Measurements from ENCODE around the gene SLC12A5. TPM values are rescaled to one million over a fixed set of nuclear protein-coding genes. Genes with fewer than 3 reads are reported as not detected.

SLC12A5 gene
- total RNA-seq, 4 donors from 2014 or later = not detected

- intact Hi-C loops (cut with DNase I; ENCODE audit: low total_unique reads) = no loop called here
These were observed 1.7 kb upstream of the SLC12A5 start for GRCh38 chr20:46027245-46027853.

DNA sequence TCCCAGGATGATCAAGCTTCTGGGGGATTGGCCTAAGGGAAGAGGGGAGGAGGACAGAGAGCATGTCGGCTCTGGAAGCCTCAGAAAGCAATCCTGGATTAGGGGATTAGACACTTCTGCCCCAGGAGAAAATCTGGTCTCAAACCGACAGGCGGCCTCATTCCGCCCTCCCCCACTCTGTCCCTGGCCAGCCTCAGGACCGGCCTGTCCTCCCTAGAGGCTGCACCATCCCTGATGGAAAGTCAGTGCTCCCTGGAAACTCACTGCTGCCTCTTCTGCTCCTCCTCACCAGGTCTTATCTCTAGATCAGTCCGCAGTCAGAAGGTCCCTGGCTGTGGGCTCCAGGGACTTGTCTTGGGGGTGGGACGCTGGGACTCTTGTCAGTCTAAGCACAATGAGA lies 905 bp upstream of the SLC12A5 start:
- DNase-seq = no peak
- no peak overlapping the region for H3K4me3 ChIP-seq
- TF ChIP-seq POLR2AphosphoS5 (IDR thresholded peaks at IDR 0.05) = no peak
- no peak for TF ChIP-seq EP300 (IDR thresholded peaks at IDR 0.05; ENCODE audit: low read depth)
- TF ChIP-seq, protein P1, sequence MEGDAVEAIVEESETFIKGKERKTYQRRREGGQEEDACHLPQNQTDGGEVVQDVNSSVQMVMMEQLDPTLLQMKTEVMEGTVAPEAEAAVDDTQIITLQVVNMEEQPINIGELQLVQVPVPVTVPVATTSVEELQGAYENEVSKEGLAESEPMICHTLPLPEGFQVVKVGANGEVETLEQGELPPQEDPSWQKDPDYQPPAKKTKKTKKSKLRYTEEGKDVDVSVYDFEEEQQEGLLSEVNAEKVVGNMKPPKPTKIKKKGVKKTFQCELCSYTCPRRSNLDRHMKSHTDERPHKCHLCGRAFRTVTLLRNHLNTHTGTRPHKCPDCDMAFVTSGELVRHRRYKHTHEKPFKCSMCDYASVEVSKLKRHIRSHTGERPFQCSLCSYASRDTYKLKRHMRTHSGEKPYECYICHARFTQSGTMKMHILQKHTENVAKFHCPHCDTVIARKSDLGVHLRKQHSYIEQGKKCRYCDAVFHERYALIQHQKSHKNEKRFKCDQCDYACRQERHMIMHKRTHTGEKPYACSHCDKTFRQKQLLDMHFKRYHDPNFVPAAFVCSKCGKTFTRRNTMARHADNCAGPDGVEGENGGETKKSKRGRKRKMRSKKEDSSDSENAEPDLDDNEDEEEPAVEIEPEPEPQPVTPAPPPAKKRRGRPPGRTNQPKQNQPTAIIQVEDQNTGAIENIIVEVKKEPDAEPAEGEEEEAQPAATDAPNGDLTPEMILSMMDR (IDR thresholded peaks at IDR 0.05) = no peak
- no peak for TF ChIP-seq POLR2A (IDR thresholded peaks at IDR 0.05)
- in situ Hi-C loops (cut with MboI; ENCODE audit: low pct_ligation_motif_present in 1 of 4, low pct_unique_long_range_greater_than_20kb in 1 of 4, low sequenced_read_pairs in 3 of 4) = loop anchor here in 1 of 4 donors (10.0 kb wide), 1 partner anchor 137 kb away; no protein-coding TSS in a partner anchor
- WGBS, 2 donors (ENCODE audit: low coverage in 1 of 2) = 59 to 60% methylated on average over 1 to 7 of the region's 7 CpGs
- H3K27me3 ChIP-seq = peaks cover 98% of the 10 kb centered on the region
- no peaks in the 10 kb centered on the region for H3K9me3 ChIP-seq
- no peak overlapping the region for H3K27ac ChIP-seq
- H3K36me3 ChIP-seq = no peaks in the 10 kb centered on the region
- peaks cover 0 to 7% (median 2%) of the 10 kb centered on the region in 4 donors for H3K4me1 ChIP-seq
- intact Hi-C loops (cut with DNase I; ENCODE audit: low total_unique reads) = no loop called here

More at GRCh38 chr20:46027245-46027853, 1.7 kb upstream of the SLC12A5 start:
- Histone ChIP-seq H3K4me1 (peaks cover 0 to 13% (median 8%) of the 10 kb centered on the region in 4 donors), H3K4me3 (no peak overlapping the region), H3K27ac (no peak overlapping the region), H3K27me3 (peaks cover 98% of the 10 kb centered on the region), H3K9me3 (no peaks in the 10 kb centered on the region), H3K36me3 (no peaks in the 10 kb centered on the region)
- no peak for TF ChIP-seq POLR2AphosphoS5 (IDR thresholded peaks at IDR 0.05)
- in situ Hi-C loops (cut with MboI; ENCODE audit: low pct_ligation_motif_present in 1 of 4, low pct_unique_long_range_greater_than_20kb in 1 of 4, low sequenced_read_pairs in 3 of 4) = loop anchor here in 1 of 4 donors (10.0 kb wide), 1 partner anchor 137 kb away; no protein-coding TSS in a partner anchor
- WGBS, 2 donors (ENCODE audit: low coverage in 1 of 2) = 12 to 14% methylated on average over 4 of the region's 4 CpGs
- no peak for DNase-seq

DNA sequence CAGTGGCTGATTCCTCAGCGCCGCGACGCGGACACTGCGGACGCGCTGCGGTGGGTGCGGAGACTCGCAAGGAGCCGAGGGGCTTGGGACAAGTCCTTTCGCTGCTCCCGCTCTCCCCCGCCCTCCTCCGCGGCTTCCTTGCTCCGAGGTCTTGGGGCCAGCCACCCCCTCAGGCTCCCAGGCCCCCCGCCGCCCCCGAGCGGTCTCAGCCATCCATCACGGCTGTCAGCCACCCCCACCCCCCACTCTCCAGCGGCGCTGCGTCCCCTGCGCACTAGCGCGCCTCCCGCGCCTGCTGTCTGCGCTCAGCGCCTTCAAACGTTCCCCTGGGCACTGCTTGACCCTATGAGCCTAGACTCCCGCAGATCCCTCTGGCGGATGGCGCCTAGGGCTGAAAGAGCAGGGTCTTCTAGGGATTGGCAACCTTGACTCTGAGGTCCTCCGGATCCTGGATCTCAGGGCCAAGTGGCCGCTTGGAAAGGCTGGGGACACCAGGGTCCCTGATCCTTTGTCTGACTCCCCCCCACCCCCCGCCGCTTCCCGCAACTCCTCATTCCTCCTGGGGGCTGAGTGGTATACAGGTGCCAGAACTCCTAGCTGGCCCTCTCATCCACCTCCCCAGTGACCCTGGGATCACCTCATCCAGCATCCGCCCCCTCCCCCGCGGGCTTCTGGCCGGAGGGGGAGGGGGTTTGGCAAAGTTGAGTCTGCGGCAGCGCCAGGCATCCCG lies 1.4 kb downstream of the SLC12A5 start:
- Histone ChIP-seq H3K9me3 (no peaks in the 10 kb centered on the region), H3K27ac (no peak overlapping the region), H3K36me3 (no peaks in the 10 kb centered on the region), H3K27me3 (peaks cover 98% of the 10 kb centered on the region), H3K4me3 (no peak overlapping the region), H3K4me1 (peaks cover 0 to 7% (median 2%) of the 10 kb centered on the region in 4 donors)
- no peak for DNase-seq
- 31% methylated on average over 49 of the region's 49 CpGs; no CpG with 5 or more reads in 1 of the 2 donors for WGBS, 2 donors (ENCODE audit: low coverage in 1 of 2)
- TF ChIP-seq POLR2AphosphoS5 (IDR thresholded peaks at IDR 0.05) (no peak), POLR2A (IDR thresholded peaks at IDR 0.05) (no peak), EP300 (IDR thresholded peaks at IDR 0.05; ENCODE audit: low read depth) (no peak)
- TF ChIP-seq, protein P1 (IDR thresholded peaks at IDR 0.05) = no peak
- intact Hi-C loops (cut with DNase I; ENCODE audit: low total_unique reads) (no loop called here), in situ Hi-C loops (cut with MboI; ENCODE audit: low pct_ligation_motif_present in 1 of 4, low pct_unique_long_range_greater_than_20kb in 1 of 4, low sequenced_read_pairs in 3 of 4) (no loop called here)

GRCh38 chr20:46031014-46031569 lies 2.1 kb downstream of the SLC12A5 start:
- TF ChIP-seq, protein P1 (IDR thresholded peaks at IDR 0.05) = no peak
- TF ChIP-seq POLR2A (IDR thresholded peaks at IDR 0.05) (no peak), POLR2AphosphoS5 (IDR thresholded peaks at IDR 0.05) (no peak), EP300 (IDR thresholded peaks at IDR 0.05; ENCODE audit: low read depth) (no peak)
- intact Hi-C loops (cut with DNase I; ENCODE audit: low total_unique reads) = no loop called here
- Histone ChIP-seq H3K4me3 (no peak overlapping the region), H3K4me1 (peaks cover 0 to 7% (median 2%) of the 10 kb centered on the region in 4 donors), H3K9me3 (no peaks in the 10 kb centered on the region), H3K27me3 (peaks cover 94% of the 10 kb centered on the region), H3K27ac (no peak overlapping the region), H3K36me3 (no peaks in the 10 kb centered on the region)
- in situ Hi-C loops (cut with MboI; ENCODE audit: low pct_ligation_motif_present in 1 of 4, low pct_unique_long_range_greater_than_20kb in 1 of 4, low sequenced_read_pairs in 3 of 4) = no loop called here
- no peak for DNase-seq
- WGBS, 2 donors (ENCODE audit: low coverage in 1 of 2) = 35% methylated on average over 11 of the region's 11 CpGs; no CpG with 5 or more reads in 1 of the 2 donors

Data from transverse colon (tissue), 4 donors.